ENCODE data around the gene TMOD1. TPM values are rescaled to one million over a fixed set of nuclear protein-coding genes. Genes with fewer than 3 reads are reported as not detected.
"Not testable (repeated sequence)": the region's sequence is repeated elsewhere in the genome, so short reads cannot be mapped to it uniquely, and the experiment has no call there.

The TMOD1 gene
- total RNA-seq, 2 donors from 2014 or later, result 3.8 to 5.4 TPM

DNA sequence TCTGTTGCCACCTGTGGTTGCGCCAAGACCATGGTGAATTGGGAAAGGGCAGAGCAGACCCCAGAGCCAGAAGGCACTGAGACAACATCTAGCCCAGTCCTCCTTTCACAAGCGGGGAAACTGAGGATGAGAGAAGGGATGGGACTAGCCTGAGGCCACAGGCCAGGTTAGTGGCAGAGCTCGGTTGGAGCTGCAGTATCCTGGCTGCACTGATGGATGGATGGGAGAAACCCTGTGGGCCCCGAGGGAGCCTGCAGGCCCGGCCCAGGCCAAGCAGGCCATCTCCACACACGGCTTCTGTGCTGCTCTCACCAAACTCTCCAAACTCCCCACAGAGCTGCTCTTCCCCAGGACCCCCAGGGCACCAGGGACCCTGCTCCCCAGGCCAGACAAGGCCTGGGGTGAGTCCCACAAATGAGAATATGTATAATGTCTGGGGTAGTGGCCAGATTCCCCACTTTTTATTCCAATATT, 71.5 kb downstream of the TMOD1 start:
- no peak overlapping the region for H3K27ac Mint-ChIP-seq
- ATAC-seq (replicated peaks in 1 of 2), result no peak
- H3K4me1 Mint-ChIP-seq (ENCODE audit: low read depth), result peaks cover 21% of the 10 kb centered on the region
- DNase-seq, result no peak
- no peak overlapping the region for H3K4me3 Mint-ChIP-seq
- no peaks in the 10 kb centered on the region for H3K9me3 Mint-ChIP-seq
- H3K27me3 Mint-ChIP-seq (ENCODE audit: low read depth), result peaks cover 5% of the 10 kb centered on the region
- no peaks in the 10 kb centered on the region for H3K36me3 Mint-ChIP-seq (ENCODE audit: insufficient read depth in 2 of 2)

DNA sequence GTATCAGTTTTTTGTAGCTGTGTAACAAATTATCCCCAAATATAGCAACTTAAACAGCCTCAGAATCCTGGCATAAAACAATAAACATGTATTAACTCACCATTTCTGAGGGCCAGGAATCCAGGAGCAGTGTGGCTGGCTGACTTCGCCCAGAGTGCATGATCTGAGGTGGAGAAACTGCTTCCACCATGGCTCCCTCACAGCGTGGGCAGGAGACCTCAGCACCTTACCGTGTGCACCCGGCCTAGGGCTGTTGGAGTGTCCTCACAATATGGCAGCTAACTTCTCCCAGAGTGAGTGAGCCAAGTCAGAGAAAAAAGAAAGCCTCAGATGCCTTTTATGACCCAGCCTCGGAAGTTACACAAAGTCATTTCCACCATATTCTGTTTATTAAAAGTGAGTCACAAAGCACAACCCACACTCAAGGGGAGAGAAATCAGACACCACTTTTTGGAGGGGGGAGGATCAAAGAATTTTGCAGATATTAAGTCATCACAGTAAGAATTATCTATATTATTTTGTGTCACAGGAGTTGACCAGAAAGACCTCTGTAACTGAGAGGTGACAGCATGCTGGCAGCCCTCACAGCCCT, 72.1 kb downstream of the TMOD1 start:
- Mint-ChIP-seq H3K4me3 (peak overlapping the region in 1 of 2 donors; percentile 18), H3K27ac (no peak overlapping the region)

GRCh38 chr9:97574101-97574571, 72.7 kb downstream of the TMOD1 start:
- ATAC-seq (replicated peaks in 1 of 2); H3K9me3 Mint-ChIP-seq; H3K4me3 Mint-ChIP-seq; H3K27ac Mint-ChIP-seq; H3K27me3 Mint-ChIP-seq (ENCODE audit: low read depth); H3K36me3 Mint-ChIP-seq (ENCODE audit: insufficient read depth in 2 of 2); DNase-seq: not testable (repeated sequence)
- H3K4me1 Mint-ChIP-seq (ENCODE audit: low read depth), result peaks cover 21% of the 10 kb centered on the region

More for the DNA sequence above, 72.1 kb downstream of the TMOD1 start:
- ATAC-seq (replicated peaks in 1 of 2) (peak in 1 of 2 donors; percentile 22), DNase-seq (no peak)
- Mint-ChIP-seq H3K4me1 (ENCODE audit: low read depth) (peaks cover 21% of the 10 kb centered on the region), H3K36me3 (ENCODE audit: insufficient read depth in 2 of 2) (no peaks in the 10 kb centered on the region), H3K9me3 (no peaks in the 10 kb centered on the region), H3K27me3 (ENCODE audit: low read depth) (peaks cover 5% of the 10 kb centered on the region)

DNA sequence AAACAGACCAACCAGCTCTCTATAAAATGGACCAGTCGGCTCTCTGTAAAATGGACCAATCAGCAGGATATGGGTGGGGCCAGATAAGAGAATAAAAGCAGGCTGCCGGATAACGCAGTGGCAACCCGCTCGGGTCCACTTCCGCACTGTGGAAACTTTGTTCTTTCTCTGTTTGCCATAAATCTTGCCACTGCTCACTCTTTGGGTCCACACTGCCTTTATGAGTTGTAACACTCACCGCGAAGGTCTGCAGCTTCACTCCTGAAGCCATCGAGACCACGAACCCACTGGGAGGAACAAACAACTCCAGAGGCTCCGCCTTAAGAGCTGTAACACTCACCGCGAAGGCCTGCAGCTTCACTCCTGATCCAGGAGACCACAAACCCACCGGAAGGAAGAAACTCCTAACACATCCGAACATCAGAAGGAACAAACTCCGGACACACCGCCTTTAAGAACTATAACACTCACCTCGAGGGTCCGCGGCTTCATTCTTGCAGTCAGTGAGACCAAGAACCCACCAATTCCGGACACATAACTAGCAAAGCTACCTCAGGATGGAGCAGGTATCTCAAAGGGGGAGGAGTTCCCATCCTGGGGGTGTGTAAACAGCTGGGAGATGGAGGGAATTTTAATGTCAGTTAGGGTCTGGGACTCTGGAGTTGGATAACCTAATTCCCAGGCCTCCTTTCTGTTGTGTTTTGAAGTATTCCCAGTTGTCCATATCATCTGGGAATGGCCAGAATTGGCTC, 73.6 kb downstream of the TMOD1 start:
- not testable (repeated sequence) for H3K27me3 Mint-ChIP-seq (ENCODE audit: low read depth); H3K36me3 Mint-ChIP-seq (ENCODE audit: insufficient read depth in 2 of 2)
- peak; percentile 57 to 60 for ATAC-seq (replicated peaks in 1 of 2)

DNA sequence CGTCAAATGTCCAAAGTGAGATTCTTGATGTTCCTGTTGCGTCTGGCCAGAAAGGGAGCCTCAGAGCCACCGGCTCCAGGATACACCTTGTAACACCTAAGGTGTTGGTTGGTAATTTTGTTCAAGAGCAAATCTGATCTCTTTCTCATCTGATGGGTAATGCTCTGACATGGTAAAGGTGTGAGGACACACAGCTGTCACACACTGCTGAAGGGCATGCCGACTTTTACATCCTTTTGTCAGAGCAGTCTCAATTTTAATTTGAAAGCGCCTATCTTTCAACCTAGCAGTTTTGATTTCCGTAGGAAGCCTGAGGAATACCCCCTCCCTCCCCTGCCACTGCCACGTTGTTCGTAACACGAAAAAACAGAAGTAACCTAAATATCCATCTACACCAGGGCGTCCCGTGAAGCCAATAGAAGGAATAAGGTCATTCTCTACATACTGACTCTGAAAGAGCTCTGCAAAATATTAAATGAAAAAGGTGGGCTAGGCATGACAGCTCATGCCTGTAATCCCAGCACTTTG, 74.3 kb downstream of the TMOD1 start:
- no peaks in the 10 kb centered on the region for H3K27me3 Mint-ChIP-seq (ENCODE audit: low read depth)
- peaks cover 20% of the 10 kb centered on the region for H3K4me1 Mint-ChIP-seq (ENCODE audit: low read depth)
- H3K4me3 Mint-ChIP-seq, result peak overlapping the region; percentile 81 to 85
- peaks cover 0 to 2% of the 10 kb centered on the region in 2 donors for H3K36me3 Mint-ChIP-seq (ENCODE audit: insufficient read depth in 2 of 2)
- peak; percentile 26 to 36 for ATAC-seq (replicated peaks in 1 of 2)
- H3K27ac Mint-ChIP-seq, result no peak overlapping the region
- H3K9me3 Mint-ChIP-seq, result peaks cover 1 to 2% of the 10 kb centered on the region in 2 donors
- DNase-seq, result no peak

More for the DNA sequence above, 73.6 kb downstream of the TMOD1 start:
- Mint-ChIP-seq H3K27ac (peak overlapping the region; percentile 31), H3K4me3 (peak overlapping the region; percentile 81 to 85), H3K4me1 (ENCODE audit: low read depth) (peaks cover 23% of the 10 kb centered on the region)
- H3K9me3 Mint-ChIP-seq, result not testable (repeated sequence)
- DNase-seq, result peak; percentile 37 to 57

GRCh38 chr9:97577051-97577450, 75.6 kb downstream of the TMOD1 start:
- Mint-ChIP-seq H3K9me3 (peaks cover 1 to 2% of the 10 kb centered on the region in 2 donors), H3K36me3 (ENCODE audit: insufficient read depth in 2 of 2) (peaks cover 0 to 2% of the 10 kb centered on the region in 2 donors), H3K27ac (no peak overlapping the region), H3K4me3 (peak overlapping the region in 1 of 2 donors; percentile 36), H3K27me3 (ENCODE audit: low read depth) (no peaks in the 10 kb centered on the region), H3K4me1 (ENCODE audit: low read depth) (peaks cover 20% of the 10 kb centered on the region)
- no peak for DNase-seq
- ATAC-seq (replicated peaks in 1 of 2), result no peak

GRCh38 chr9:97578846-97579245, 77.4 kb downstream of the TMOD1 start:
- Mint-ChIP-seq H3K9me3 (peaks cover 1 to 2% of the 10 kb centered on the region in 2 donors), H3K4me1 (ENCODE audit: low read depth) (peaks cover 20% of the 10 kb centered on the region), H3K27ac (no peak overlapping the region), H3K27me3 (ENCODE audit: low read depth) (no peaks in the 10 kb centered on the region), H3K4me3 (no peak overlapping the region), H3K36me3 (ENCODE audit: insufficient read depth in 2 of 2) (peaks cover 0 to 2% of the 10 kb centered on the region in 2 donors)
- ATAC-seq (replicated peaks in 1 of 2) (no peak), DNase-seq (no peak)

GRCh38 chr9:97579914-97580313, 78.4 kb downstream of the TMOD1 start:
- H3K27me3 Mint-ChIP-seq (ENCODE audit: low read depth), result no peaks in the 10 kb centered on the region
- H3K27ac Mint-ChIP-seq, result no peak overlapping the region
- no peak for ATAC-seq (replicated peaks in 1 of 2)
- peaks cover 0 to 2% of the 10 kb centered on the region in 2 donors for H3K36me3 Mint-ChIP-seq (ENCODE audit: insufficient read depth in 2 of 2)
- H3K4me3 Mint-ChIP-seq, result no peak overlapping the region
- no peak for DNase-seq
- H3K4me1 Mint-ChIP-seq (ENCODE audit: low read depth), result peaks cover 17% of the 10 kb centered on the region
- peaks cover 1 to 2% of the 10 kb centered on the region in 2 donors for H3K9me3 Mint-ChIP-seq

GRCh38 chr9:97581590-97581989, 80.1 kb downstream of the TMOD1 start:
- not testable (repeated sequence) for H3K9me3 Mint-ChIP-seq; H3K4me1 Mint-ChIP-seq (ENCODE audit: low read depth); DNase-seq; H3K27me3 Mint-ChIP-seq (ENCODE audit: low read depth); ATAC-seq (replicated peaks in 1 of 2); H3K36me3 Mint-ChIP-seq (ENCODE audit: insufficient read depth in 2 of 2); H3K4me3 Mint-ChIP-seq; H3K27ac Mint-ChIP-seq

DNA sequence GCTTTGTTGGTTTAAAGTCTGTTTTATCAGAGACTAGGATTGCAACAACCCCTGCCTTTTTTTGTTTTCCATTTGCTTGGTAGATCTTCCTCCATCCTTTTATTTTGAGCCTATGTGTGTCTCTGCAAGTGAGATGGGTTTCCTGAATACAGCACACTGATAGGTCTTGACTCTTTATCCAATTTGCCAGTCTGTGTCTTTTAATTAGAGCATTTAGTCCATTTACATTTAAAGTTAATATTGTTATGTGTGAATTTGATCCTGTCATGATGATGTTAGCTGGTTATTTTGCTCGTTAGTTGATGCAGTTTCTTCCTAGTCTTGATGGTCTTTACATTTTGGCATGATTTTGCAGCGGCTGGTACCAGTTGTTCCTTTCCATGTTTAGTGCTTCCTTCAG, 83.3 kb downstream of the TMOD1 start:
- H3K27me3 Mint-ChIP-seq (ENCODE audit: low read depth); H3K9me3 Mint-ChIP-seq; ATAC-seq (replicated peaks in 1 of 2); H3K4me3 Mint-ChIP-seq; H3K27ac Mint-ChIP-seq; H3K4me1 Mint-ChIP-seq (ENCODE audit: low read depth); DNase-seq; H3K36me3 Mint-ChIP-seq (ENCODE audit: insufficient read depth in 2 of 2): not testable (repeated sequence)

- H3K9me3 Mint-ChIP-seq; H3K36me3 Mint-ChIP-seq (ENCODE audit: insufficient read depth in 2 of 2); DNase-seq; ATAC-seq (replicated peaks in 1 of 2); H3K27ac Mint-ChIP-seq; H3K4me3 Mint-ChIP-seq; H3K27me3 Mint-ChIP-seq (ENCODE audit: low read depth); H3K4me1 Mint-ChIP-seq (ENCODE audit: low read depth): not testable (repeated sequence)
These were observed 85.4 kb downstream of the TMOD1 start for GRCh38 chr9:97586909-97587308.

DNA sequence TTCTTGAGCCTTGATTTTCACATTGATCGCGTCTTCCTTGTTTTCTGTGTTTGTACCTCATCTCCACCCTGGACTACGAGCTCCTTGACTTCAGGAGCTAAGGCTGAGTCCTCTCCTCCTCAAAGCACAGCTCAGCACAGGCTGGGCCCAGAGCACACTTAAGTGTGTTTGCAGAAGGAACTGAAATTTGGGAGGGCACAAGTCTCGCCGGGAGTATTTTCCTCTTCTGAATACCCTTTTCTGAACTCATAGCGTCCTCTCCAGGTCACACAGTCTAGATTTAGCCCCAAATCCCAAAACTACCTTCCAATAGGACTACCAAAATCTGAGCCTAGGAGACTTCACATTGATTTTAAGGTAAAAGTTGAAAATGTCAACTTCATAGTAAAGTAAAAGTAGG, 90.1 kb downstream of the TMOD1 start:
- Mint-ChIP-seq H3K9me3 (no peaks in the 10 kb centered on the region), H3K4me3 (no peak overlapping the region), H3K36me3 (ENCODE audit: insufficient read depth in 2 of 2) (peaks cover 0 to 8% of the 10 kb centered on the region in 2 donors), H3K27ac (no peak overlapping the region), H3K4me1 (ENCODE audit: low read depth) (no peaks in the 10 kb centered on the region), H3K27me3 (ENCODE audit: low read depth) (no peaks in the 10 kb centered on the region)
- DNase-seq (no peak), ATAC-seq (replicated peaks in 1 of 2) (no peak)

GRCh38 chr9:97592126-97592525, 90.7 kb downstream of the TMOD1 start:
- Mint-ChIP-seq H3K4me3 (no peak overlapping the region), H3K36me3 (ENCODE audit: insufficient read depth in 2 of 2) (peaks cover 0 to 5% of the 10 kb centered on the region in 2 donors), H3K27ac (no peak overlapping the region), H3K9me3 (no peaks in the 10 kb centered on the region), H3K4me1 (ENCODE audit: low read depth) (no peaks in the 10 kb centered on the region), H3K27me3 (ENCODE audit: low read depth) (no peaks in the 10 kb centered on the region)
- no peak for DNase-seq
- no peak for ATAC-seq (replicated peaks in 1 of 2)

All from activated T-cell treated with anti-CD3 and anti-CD28 coated beads, Interleukin-2, amount 50 U/mL, for 72 hours (primary cell).